Measurements from ENCODE around the gene C1QTNF12. TPM values are rescaled to one million over a fixed set of nuclear protein-coding genes. Genes with fewer than 3 reads are reported as not detected.

Gene C1QTNF12
- total and polyA plus RNA-seq, 7 experiments from 2014 or later, result 0.56 to 5.8 (median 3.0) TPM; not detected in 1

- H3K4me1 Mint-ChIP-seq, result no peaks in the 10 kb centered on the region
- ChIA-PET POLR2A (no interaction called here), CTCF (no interaction called here)
- intact Hi-C loops (cut with micrococcal nuclease), result no loop called here
- no peak overlapping the region for H3K27ac ChIP-seq (ENCODE audit: low read depth, low read length)
- H3K27ac Mint-ChIP-seq, result no peak overlapping the region
- peaks cover 0 to 4% (median 0%) of the 10 kb centered on the region in 5 donors for H3K27me3 Mint-ChIP-seq
- no peak overlapping the region for H3K4me3 Mint-ChIP-seq
- H3K9me3 Mint-ChIP-seq, result no peaks in the 10 kb centered on the region
- H3K36me3 Mint-ChIP-seq, result no peaks in the 10 kb centered on the region
- H3K9me3 ChIP-seq (ENCODE audit: control insufficient read depth in 2 of 3, low read length in 3 of 3), result no peaks in the 10 kb centered on the region
- DNase-seq (no peak), ATAC-seq (no peak)
- no peaks in the 10 kb centered on the region for H3K36me3 ChIP-seq (ENCODE audit: control insufficient read depth in 2 of 3, insufficient read depth in 3 of 3, low read length in 3 of 3)
- no peaks in the 10 kb centered on the region for H3K4me1 ChIP-seq (ENCODE audit: control insufficient read depth in 2 of 2, insufficient read depth in 2 of 2, low read length in 2 of 2)
- H3K27me3 ChIP-seq (ENCODE audit: control insufficient read depth in 2 of 2, insufficient read depth in 2 of 2, low read length in 2 of 2), result no peaks in the 10 kb centered on the region
- H3K4me3 ChIP-seq (ENCODE audit: low read length), result no peak overlapping the region
Measured at GRCh38 chr1:1242461-1243265, 3.9 kb downstream of the C1QTNF12 start.

DNA sequence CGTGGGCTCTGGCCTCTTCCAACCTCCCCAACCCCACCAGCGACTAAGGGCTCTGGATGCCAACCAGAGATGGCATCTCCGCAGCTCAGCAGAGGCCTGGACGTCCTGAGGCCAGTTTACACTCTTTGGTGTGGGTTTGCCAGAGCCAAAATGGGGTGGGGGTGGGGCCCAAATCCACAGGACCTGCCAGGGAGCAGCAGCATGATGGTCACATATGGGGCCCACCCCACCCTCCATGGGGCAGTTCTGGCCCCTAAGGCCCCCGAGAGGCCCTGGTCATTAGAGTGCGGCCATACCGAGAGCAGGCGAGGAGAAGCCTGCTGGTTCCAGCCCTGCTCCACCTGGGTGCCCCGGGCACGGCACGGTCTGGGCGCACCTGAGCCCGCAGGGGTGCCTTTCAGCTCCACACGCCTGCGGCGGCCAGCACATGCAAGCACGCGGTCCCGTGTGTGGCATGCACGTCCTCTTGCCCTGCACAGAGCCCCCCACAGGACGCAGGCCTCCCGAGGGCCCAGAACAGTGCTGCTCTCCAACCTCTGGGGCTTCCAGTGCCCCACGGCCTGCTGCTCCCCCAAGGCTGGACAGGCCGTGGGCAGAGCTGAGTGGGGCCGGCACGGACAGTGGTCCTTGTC lies 4.8 kb downstream of the C1QTNF12 start:
- CTCF ChIA-PET, result no interaction called here
- Mint-ChIP-seq H3K9me3 (no peaks in the 10 kb centered on the region), H3K27ac (no peak overlapping the region), H3K4me3 (no peak overlapping the region), H3K36me3 (no peaks in the 10 kb centered on the region), H3K27me3 (peaks cover 0 to 2% (median 0%) of the 10 kb centered on the region in 5 donors), H3K4me1 (no peaks in the 10 kb centered on the region)
- ATAC-seq, result no peak
- H3K4me1 ChIP-seq (ENCODE audit: control insufficient read depth in 2 of 2, insufficient read depth in 2 of 2, low read length in 2 of 2), result no peaks in the 10 kb centered on the region
- H3K4me3 ChIP-seq (ENCODE audit: low read length), result no peak overlapping the region
- no peaks in the 10 kb centered on the region for H3K27me3 ChIP-seq (ENCODE audit: control insufficient read depth in 2 of 2, insufficient read depth in 2 of 2, low read length in 2 of 2)
- no peaks in the 10 kb centered on the region for H3K9me3 ChIP-seq (ENCODE audit: control insufficient read depth in 2 of 3, low read length in 3 of 3)
- no peaks in the 10 kb centered on the region for H3K36me3 ChIP-seq (ENCODE audit: control insufficient read depth in 2 of 3, insufficient read depth in 3 of 3, low read length in 3 of 3)
- no peak overlapping the region for H3K27ac ChIP-seq (ENCODE audit: low read depth, low read length)
- intact Hi-C loops (cut with micrococcal nuclease), result no loop called here
- no peak for DNase-seq
- POLR2A ChIA-PET, result no interaction called here

- H3K27me3 Mint-ChIP-seq, result peaks cover 0 to 2% (median 0%) of the 10 kb centered on the region in 5 donors
- no peak overlapping the region for H3K27ac Mint-ChIP-seq
- no peak overlapping the region for H3K4me3 ChIP-seq (ENCODE audit: low read length)
- intact Hi-C loops (cut with micrococcal nuclease), result no loop called here
- no peaks in the 10 kb centered on the region for H3K9me3 ChIP-seq (ENCODE audit: control insufficient read depth in 2 of 3, low read length in 3 of 3)
- ChIA-PET POLR2A (no interaction called here), CTCF (no interaction called here)
- no peaks in the 10 kb centered on the region for H3K4me1 ChIP-seq (ENCODE audit: control insufficient read depth in 2 of 2, insufficient read depth in 2 of 2, low read length in 2 of 2)
- ATAC-seq (no peak), DNase-seq (no peak)
- H3K9me3 Mint-ChIP-seq, result no peaks in the 10 kb centered on the region
- H3K4me3 Mint-ChIP-seq, result no peak overlapping the region
- no peaks in the 10 kb centered on the region for H3K36me3 ChIP-seq (ENCODE audit: control insufficient read depth in 2 of 3, insufficient read depth in 3 of 3, low read length in 3 of 3)
- no peaks in the 10 kb centered on the region for H3K4me1 Mint-ChIP-seq
- no peaks in the 10 kb centered on the region for H3K27me3 ChIP-seq (ENCODE audit: control insufficient read depth in 2 of 2, insufficient read depth in 2 of 2, low read length in 2 of 2)
- no peak overlapping the region for H3K27ac ChIP-seq (ENCODE audit: low read depth, low read length)
- H3K36me3 Mint-ChIP-seq, result no peaks in the 10 kb centered on the region
Measured at GRCh38 chr1:1240822-1241587, 5.5 kb downstream of the C1QTNF12 start.

DNA sequence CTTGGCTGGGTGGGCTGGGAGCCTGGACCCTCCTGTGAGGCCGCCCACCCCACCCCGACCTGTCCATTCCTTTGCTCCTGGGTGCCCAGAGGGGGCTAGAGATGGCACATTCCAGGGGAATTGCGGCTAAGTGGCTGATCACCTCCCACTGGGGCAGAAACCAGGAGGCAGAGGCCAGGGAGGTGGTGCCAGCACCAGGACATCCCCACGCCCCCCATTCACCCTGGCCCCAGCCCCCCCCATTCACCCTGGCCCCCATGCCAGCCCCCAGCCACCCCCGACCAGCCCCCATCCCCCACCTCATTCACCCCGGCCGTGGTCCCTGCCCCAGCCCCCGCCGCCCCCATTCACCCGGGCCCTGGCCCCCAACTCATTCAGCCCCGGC lies 6.2 kb downstream of the C1QTNF12 start:
- Histone ChIP-seq H3K4me3 (ENCODE audit: low read length) (no peak overlapping the region), H3K27me3 (ENCODE audit: control insufficient read depth in 2 of 2, insufficient read depth in 2 of 2, low read length in 2 of 2) (no peaks in the 10 kb centered on the region), H3K4me1 (ENCODE audit: control insufficient read depth in 2 of 2, insufficient read depth in 2 of 2, low read length in 2 of 2) (no peaks in the 10 kb centered on the region), H3K27ac (ENCODE audit: low read depth, low read length) (no peak overlapping the region), H3K36me3 (ENCODE audit: control insufficient read depth in 2 of 3, insufficient read depth in 3 of 3, low read length in 3 of 3) (peaks cover 0 to under 1% (median 0%) of the 10 kb centered on the region in 3 experiments), H3K9me3 (ENCODE audit: control insufficient read depth in 2 of 3, low read length in 3 of 3) (no peaks in the 10 kb centered on the region)
- H3K27me3 Mint-ChIP-seq, result no peaks in the 10 kb centered on the region
- H3K4me3 Mint-ChIP-seq, result no peak overlapping the region
- H3K4me1 Mint-ChIP-seq, result no peaks in the 10 kb centered on the region
- intact Hi-C loops (cut with micrococcal nuclease), result no loop called here
- H3K27ac Mint-ChIP-seq, result no peak overlapping the region
- H3K9me3 Mint-ChIP-seq, result no peaks in the 10 kb centered on the region
- DNase-seq (no peak), ATAC-seq (no peak)
- ChIA-PET CTCF (no interaction called here), POLR2A (no interaction called here)
- no peaks in the 10 kb centered on the region for H3K36me3 Mint-ChIP-seq

GRCh38 chr1:1239614-1240347 lies 6.7 kb downstream of the C1QTNF12 start:
- peaks cover 0 to 6% (median 0%) of the 10 kb centered on the region in 3 experiments for H3K36me3 ChIP-seq (ENCODE audit: control insufficient read depth in 2 of 3, insufficient read depth in 3 of 3, low read length in 3 of 3)
- H3K4me3 Mint-ChIP-seq, result no peak overlapping the region
- ATAC-seq (no peak), DNase-seq (no peak)
- intact Hi-C loops (cut with micrococcal nuclease), result no loop called here
- ChIA-PET POLR2A (no interaction called here), CTCF (no interaction called here)
- no peaks in the 10 kb centered on the region for H3K9me3 Mint-ChIP-seq
- no peaks in the 10 kb centered on the region for H3K9me3 ChIP-seq (ENCODE audit: control insufficient read depth in 2 of 3, low read length in 3 of 3)
- no peaks in the 10 kb centered on the region for H3K4me1 ChIP-seq (ENCODE audit: control insufficient read depth in 2 of 2, insufficient read depth in 2 of 2, low read length in 2 of 2)
- no peak overlapping the region for H3K4me3 ChIP-seq (ENCODE audit: low read length)
- peaks cover 0 to 2% (median under 1%) of the 10 kb centered on the region in 7 donors for H3K4me1 Mint-ChIP-seq
- no peak overlapping the region for H3K27ac Mint-ChIP-seq
- H3K36me3 Mint-ChIP-seq, result peaks cover 0 to under 1% (median 0%) of the 10 kb centered on the region in 5 donors
- no peaks in the 10 kb centered on the region for H3K27me3 ChIP-seq (ENCODE audit: control insufficient read depth in 2 of 2, insufficient read depth in 2 of 2, low read length in 2 of 2)
- no peak overlapping the region for H3K27ac ChIP-seq (ENCODE audit: low read depth, low read length)
- no peaks in the 10 kb centered on the region for H3K27me3 Mint-ChIP-seq

GRCh38 chr1:1239227-1239613 lies 7.3 kb downstream of the C1QTNF12 start:
- Histone ChIP-seq H3K4me3 (ENCODE audit: low read length) (no peak overlapping the region), H3K9me3 (ENCODE audit: control insufficient read depth in 2 of 3, low read length in 3 of 3) (no peaks in the 10 kb centered on the region), H3K27me3 (ENCODE audit: control insufficient read depth in 2 of 2, insufficient read depth in 2 of 2, low read length in 2 of 2) (no peaks in the 10 kb centered on the region), H3K27ac (ENCODE audit: low read depth, low read length) (no peak overlapping the region), H3K36me3 (ENCODE audit: control insufficient read depth in 2 of 3, insufficient read depth in 3 of 3, low read length in 3 of 3) (peaks cover 0 to 12% (median 0%) of the 10 kb centered on the region in 3 experiments), H3K4me1 (ENCODE audit: control insufficient read depth in 2 of 2, insufficient read depth in 2 of 2, low read length in 2 of 2) (no peaks in the 10 kb centered on the region)
- intact Hi-C loops (cut with micrococcal nuclease), result no loop called here
- ChIA-PET POLR2A (no interaction called here), CTCF (no interaction called here)
- Mint-ChIP-seq H3K27ac (no peak overlapping the region), H3K36me3 (peaks cover 0 to 3% (median 0%) of the 10 kb centered on the region in 5 donors), H3K4me3 (no peak overlapping the region), H3K4me1 (peaks cover 0 to 7% (median 5%) of the 10 kb centered on the region in 7 donors), H3K9me3 (no peaks in the 10 kb centered on the region), H3K27me3 (no peaks in the 10 kb centered on the region)
- ATAC-seq (no peak), DNase-seq (no peak)
